ENCODE results near the gene MYO7A. TPM values are rescaled to one million over a fixed set of nuclear protein-coding genes. Genes with fewer than 3 reads are reported as not detected.
A peak's percentile ranks its signal among the peaks of the same experiment; 100 is the strongest.

Gene MYO7A
- total RNA-seq, 3 donors from 2014 or later: 2.3 to 9.9 (median 6.7) TPM

DNA sequence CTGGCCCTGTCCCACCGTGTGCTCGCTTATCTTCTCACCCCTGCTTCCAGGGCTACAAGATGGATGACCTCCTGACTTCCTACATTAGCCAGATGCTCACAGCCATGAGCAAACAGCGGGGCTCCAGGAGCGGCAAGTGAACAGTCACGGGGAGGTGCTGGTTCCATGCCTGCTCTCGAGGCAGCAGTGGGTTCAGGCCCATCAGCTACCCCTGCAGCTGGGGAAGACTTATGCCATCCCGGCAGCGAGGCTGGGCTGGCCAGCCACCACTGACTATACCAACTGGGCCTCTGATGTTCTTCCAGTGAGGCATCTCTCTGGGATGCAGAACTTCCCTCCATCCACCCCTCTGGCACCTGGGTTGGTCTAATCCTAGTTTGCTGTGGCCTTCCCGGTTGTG, 86.5 kb downstream of the MYO7A start:
- H3K36me3 ChIP-seq (ENCODE audit: low read depth): no peaks in the 10 kb centered on the region
- DNase-seq (no peak), ATAC-seq (no peak)
- intact Hi-C loops (cut with DNase I, micrococcal nuclease): no loop called here
- no peaks in the 10 kb centered on the region for H3K9me3 ChIP-seq
- H3K4me1 ChIP-seq (ENCODE audit: low read depth): no peaks in the 10 kb centered on the region
- H3K4me3 ChIP-seq: no peak overlapping the region
- TF ChIP-seq, protein P1, sequence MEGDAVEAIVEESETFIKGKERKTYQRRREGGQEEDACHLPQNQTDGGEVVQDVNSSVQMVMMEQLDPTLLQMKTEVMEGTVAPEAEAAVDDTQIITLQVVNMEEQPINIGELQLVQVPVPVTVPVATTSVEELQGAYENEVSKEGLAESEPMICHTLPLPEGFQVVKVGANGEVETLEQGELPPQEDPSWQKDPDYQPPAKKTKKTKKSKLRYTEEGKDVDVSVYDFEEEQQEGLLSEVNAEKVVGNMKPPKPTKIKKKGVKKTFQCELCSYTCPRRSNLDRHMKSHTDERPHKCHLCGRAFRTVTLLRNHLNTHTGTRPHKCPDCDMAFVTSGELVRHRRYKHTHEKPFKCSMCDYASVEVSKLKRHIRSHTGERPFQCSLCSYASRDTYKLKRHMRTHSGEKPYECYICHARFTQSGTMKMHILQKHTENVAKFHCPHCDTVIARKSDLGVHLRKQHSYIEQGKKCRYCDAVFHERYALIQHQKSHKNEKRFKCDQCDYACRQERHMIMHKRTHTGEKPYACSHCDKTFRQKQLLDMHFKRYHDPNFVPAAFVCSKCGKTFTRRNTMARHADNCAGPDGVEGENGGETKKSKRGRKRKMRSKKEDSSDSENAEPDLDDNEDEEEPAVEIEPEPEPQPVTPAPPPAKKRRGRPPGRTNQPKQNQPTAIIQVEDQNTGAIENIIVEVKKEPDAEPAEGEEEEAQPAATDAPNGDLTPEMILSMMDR (IDR thresholded peaks at IDR 0.05): no peak

DNA sequence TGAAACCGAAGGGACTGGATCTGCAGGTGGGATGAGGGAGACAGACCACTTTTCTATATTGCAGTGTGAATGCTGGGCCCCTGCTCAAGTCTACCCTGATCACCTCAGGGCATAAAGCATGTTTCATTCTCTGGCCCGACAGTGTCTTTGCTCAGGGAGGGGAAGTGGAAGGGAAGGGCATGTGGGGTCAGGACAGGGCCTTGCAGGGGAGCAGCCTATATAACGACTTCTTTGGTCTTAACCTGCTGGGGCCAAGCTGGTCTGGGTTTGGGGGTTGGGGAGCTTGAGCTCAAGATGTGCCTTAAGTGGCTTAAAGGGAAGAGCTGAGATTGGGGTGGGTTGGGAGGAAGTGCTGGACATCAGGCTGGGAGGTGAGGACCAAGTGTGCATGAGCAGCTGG, 87.1 kb downstream of the MYO7A start:
- TF ChIP-seq, protein P1 (IDR thresholded peaks at IDR 0.05): no peak
- no peak for ATAC-seq

DNA sequence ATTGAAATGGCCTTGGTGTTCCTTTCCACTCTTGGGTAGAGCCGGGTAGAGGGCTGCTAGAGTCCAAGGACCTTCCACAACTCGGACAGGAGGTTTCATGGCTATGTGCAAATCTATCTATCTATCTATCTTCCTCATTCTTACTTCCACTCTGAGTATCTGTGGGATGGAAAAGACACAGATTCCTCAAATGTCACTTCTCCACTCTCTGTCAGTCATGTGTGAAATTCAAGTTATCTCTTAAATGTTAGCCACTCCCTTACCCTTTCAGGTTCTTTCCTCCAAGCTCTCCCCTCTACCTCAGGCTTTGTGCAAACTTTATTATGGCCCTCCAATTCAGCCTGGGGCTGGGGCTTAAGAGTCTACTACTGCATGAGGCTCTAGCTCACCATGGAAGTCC, 89.1 kb downstream of the MYO7A start:
- intact Hi-C loops (cut with DNase I, micrococcal nuclease): no loop called here
- H3K4me1 ChIP-seq (ENCODE audit: low read depth): no peaks in the 10 kb centered on the region
- TF ChIP-seq, protein P1 (IDR thresholded peaks at IDR 0.05): no peak
- no peak for ATAC-seq
- DNase-seq: no peak
- H3K9me3 ChIP-seq: no peaks in the 10 kb centered on the region
- H3K4me3 ChIP-seq: no peak overlapping the region
- no peaks in the 10 kb centered on the region for H3K36me3 ChIP-seq (ENCODE audit: low read depth)

More for the DNA sequence above, 87.1 kb downstream of the MYO7A start:
- Histone ChIP-seq H3K36me3 (ENCODE audit: low read depth) (no peaks in the 10 kb centered on the region), H3K4me1 (ENCODE audit: low read depth) (no peaks in the 10 kb centered on the region), H3K4me3 (no peak overlapping the region), H3K9me3 (no peaks in the 10 kb centered on the region)
- DNase-seq: no peak
- intact Hi-C loops (cut with DNase I, micrococcal nuclease): no loop called here

DNA sequence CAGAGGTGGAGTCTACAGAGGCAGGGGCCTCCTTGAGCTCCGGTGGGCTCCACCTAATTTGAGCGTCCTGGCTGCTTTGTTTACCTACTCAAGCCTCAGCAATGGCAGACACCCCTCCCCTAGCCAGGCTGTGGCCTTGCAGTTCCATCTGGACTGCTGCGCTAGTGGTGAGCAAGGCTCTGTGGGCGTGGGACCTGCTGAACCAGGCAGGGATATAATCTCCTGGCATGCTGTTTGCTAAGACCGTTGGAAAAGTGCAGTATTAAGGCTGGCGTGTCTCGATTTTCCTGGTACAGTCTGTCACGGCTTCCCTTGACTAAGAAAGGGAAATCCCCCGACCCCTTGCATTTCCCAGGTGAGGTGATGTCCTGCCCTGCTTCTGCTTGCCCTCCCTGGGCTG, 95.8 kb downstream of the MYO7A start:
- TF ChIP-seq, protein P1 (IDR thresholded peaks at IDR 0.05): no peak
- peak in 2 of 3 donors; percentile 36 to 59 for DNase-seq
- peak; percentile 96 for ATAC-seq
- Histone ChIP-seq H3K9me3 (peaks cover 3% of the 10 kb centered on the region), H3K36me3 (ENCODE audit: low read depth) (no peaks in the 10 kb centered on the region), H3K4me3 (no peak overlapping the region), H3K4me1 (ENCODE audit: low read depth) (no peaks in the 10 kb centered on the region)
- intact Hi-C loops (cut with DNase I, micrococcal nuclease): no loop called here

DNA sequence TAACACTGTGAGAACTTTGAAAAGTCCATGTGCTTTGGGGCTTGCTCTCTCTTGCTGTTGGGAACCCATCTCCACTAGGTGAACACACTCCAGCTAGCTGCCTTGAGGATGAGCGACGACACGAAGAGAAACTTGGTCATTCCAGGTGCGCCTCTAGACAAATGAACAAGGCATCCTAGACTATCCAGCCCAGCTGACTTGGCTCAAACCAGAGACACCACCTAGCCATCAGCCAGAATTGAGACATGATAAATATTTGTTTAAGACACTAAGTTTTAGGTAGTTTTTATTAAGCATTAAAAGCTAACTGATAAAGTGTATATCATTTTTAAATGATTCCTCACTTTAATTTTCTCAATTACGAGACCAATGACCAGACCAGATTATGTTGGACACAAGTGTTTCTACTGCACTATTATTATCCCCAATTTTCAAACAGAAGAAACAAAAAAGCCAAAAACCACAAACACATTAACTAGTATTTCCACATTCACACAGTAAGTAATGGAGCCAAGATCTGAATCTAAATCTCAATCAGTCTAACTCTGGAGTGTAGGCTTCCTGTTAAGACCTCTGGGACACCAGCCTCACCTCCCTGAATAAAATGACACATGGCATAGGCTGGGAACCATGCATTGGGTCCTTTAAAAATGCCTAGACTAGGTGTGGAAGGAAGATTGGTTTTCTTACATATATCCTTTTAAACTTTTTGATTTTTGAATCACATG, 103.0 kb downstream of the MYO7A start:
- Histone ChIP-seq H3K4me1 (ENCODE audit: low read depth) (no peaks in the 10 kb centered on the region), H3K4me3 (no peak overlapping the region), H3K9me3 (peaks cover 2% of the 10 kb centered on the region), H3K36me3 (ENCODE audit: low read depth) (no peaks in the 10 kb centered on the region)
- DNase-seq (no peak), ATAC-seq (no peak)
- intact Hi-C loops (cut with DNase I, micrococcal nuclease): no loop called here
- TF ChIP-seq, protein P1 (IDR thresholded peaks at IDR 0.05): no peak
